Endodermal cell (in vitro differentiated cells): ENCODE data around the gene SLC25A20. TPM values are rescaled to one million over a fixed set of nuclear protein-coding genes. Genes with fewer than 3 reads are reported as not detected.

ENCODE experiments used
- DNase-seq: peaks from one replicate; pipeline ENCODE4 v3.0.0-alpha.2; 2017
- H3K27ac ChIP-seq: 2 replicates; pipeline ENCODE4 v1.5.1; 2013; ENCODE audit warnings: mild to moderate bottlenecking, low read depth, low read length, moderate library complexity
- H3K27me3 ChIP-seq: 2 replicates; pipeline ENCODE4 v1.6.1; 2013; ENCODE audit warnings: mild to moderate bottlenecking, low read length, moderate library complexity; ENCODE audit not compliant: insufficient read depth, control insufficient read depth, poor library complexity, severe bottlenecking
- H3K36me3 ChIP-seq: 2 replicates; pipeline ENCODE4 v1.7.0; 2013; ENCODE audit warnings: mild to moderate bottlenecking, low read length, moderate library complexity; ENCODE audit not compliant: control insufficient read depth, insufficient read depth
- H3K4me1 ChIP-seq: one replicate; pipeline ENCODE4 v1.7.0; 2013; ENCODE audit warnings: low read length; ENCODE audit not compliant: control insufficient read depth, insufficient read depth
- H3K4me3 ChIP-seq: 2 replicates; pipeline ENCODE4 v1.5.1; 2013; ENCODE audit warnings: mild to moderate bottlenecking, low read length, moderate library complexity
- H3K9ac ChIP-seq: 2 replicates; pipeline ENCODE4 v1.6.1; 2013; ENCODE audit warnings: mild to moderate bottlenecking, low read length, moderate library complexity; ENCODE audit not compliant: poor library complexity, severe bottlenecking; ENCODE audit errors: extremely low read depth
- H3K9me3 ChIP-seq: 2 replicates; pipeline ENCODE4 v1.6.1; 2013; ENCODE audit warnings: mild to moderate bottlenecking, low read length, moderate library complexity; ENCODE audit not compliant: control insufficient read depth
- H3K27ac Mint-ChIP-seq: 2 replicates; pipeline ENCODE4 v1.8.0; 2020; ENCODE audit warnings: mixed read lengths
- H3K27me3 Mint-ChIP-seq: 2 replicates; pipeline ENCODE4 v1.8.0; 2021; ENCODE audit warnings: mild to moderate bottlenecking, mixed read lengths; ENCODE audit not compliant: insufficient read depth
- H3K36me3 Mint-ChIP-seq: 2 replicates; pipeline ENCODE4 v1.8.0; 2020; ENCODE audit warnings: low read depth, mixed read lengths
- H3K4me1 Mint-ChIP-seq: 2 replicates; pipeline ENCODE4 v1.8.0; 2020; ENCODE audit warnings: mixed read lengths
- H3K4me3 Mint-ChIP-seq: 2 replicates; pipeline ENCODE4 v1.8.0; 2020; ENCODE audit warnings: mild to moderate bottlenecking, moderate library complexity, mixed read lengths
- H3K9me3 Mint-ChIP-seq: 2 replicates; pipeline ENCODE4 v1.8.0; 2020; ENCODE audit warnings: mild to moderate bottlenecking, mixed read lengths
- WGBS, 2 experiments: methylation state at CpG; one replicate each; pipeline versions ENCODE4 v1.1.5 to v1.1.7; 2013; ENCODE audit warnings: missing lambda C conversion rate in 2 of 2, mixed read lengths in 1 of 2; ENCODE audit not compliant: insufficient coverage in 1 of 2, insufficient read length in 1 of 2; 5-methylcytosine and 5-hydroxymethylcytosine counted together
- long read RNA-seq, 4 experiments: library from polyadenylated mRNA in 2 of 4; library from RNA in 1 of 4; library from capped mRNA in 1 of 4; stranded (forward) in 3 of 4; unstranded in 1 of 4; transcript quantifications; one replicate each; pipeline ENCODE4 v2.0.0, GENCODE V29; 2020 to 2021; ENCODE audit warnings: inconsistent platforms in 1 of 4
- polyA plus RNA-seq, 2 experiments: library from polyadenylated mRNA; stranded (reverse); fragments of 50-300 nt; gene quantifications; one replicate each; pipeline ENCODE4 v1.2.3, GENCODE V29; 2013
- total RNA-seq, 2 donors: library from RNA; stranded (reverse); fragmentation: NEBNext Ultra II Directional in 1 of 2; extraction: Animal tissue kit (Norgen Biotek cat#: 25700) in 1 of 2; gene quantifications; 2 replicates in 1 of 2; 3 replicates in 1 of 2; pipeline ENCODE4 v1.2.1, GENCODE V29; 2021
- TF ChIP-seq, protein P1 (sequence below): fragments of 200-600 bp; sonication (generic); conservative IDR thresholded peaks from 2 replicates; pipeline ENCODE4 v1.5.0; 2021; ENCODE audit warnings: antibody characterized with exemption, mild to moderate bottlenecking

Gene SLC25A20, protein sequence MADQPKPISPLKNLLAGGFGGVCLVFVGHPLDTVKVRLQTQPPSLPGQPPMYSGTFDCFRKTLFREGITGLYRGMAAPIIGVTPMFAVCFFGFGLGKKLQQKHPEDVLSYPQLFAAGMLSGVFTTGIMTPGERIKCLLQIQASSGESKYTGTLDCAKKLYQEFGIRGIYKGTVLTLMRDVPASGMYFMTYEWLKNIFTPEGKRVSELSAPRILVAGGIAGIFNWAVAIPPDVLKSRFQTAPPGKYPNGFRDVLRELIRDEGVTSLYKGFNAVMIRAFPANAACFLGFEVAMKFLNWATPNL
- total RNA-seq: 1 to 10 TPM; 5.0 to 6.7 TPM
- 10.5 TPM for polyA plus RNA-seq (2013, experiment 1 of 2)
- polyA plus RNA-seq (2013, experiment 2 of 2): 8.4 TPM
- long read RNA-seq, experiment 1, partial matches to known transcripts: 0 of 6 reads
- long read RNA-seq, experiment 1, other reads (novel, unspliced or antisense): 4 of 6 reads
- long read RNA-seq, experiment 2, transcript SLC25A20-201 (9 exons, 1,879 nt): major isoform, 9 of 9 reads
- long read RNA-seq, experiment 2, partial matches to known transcripts: 0 of 9 reads
- long read RNA-seq, experiment 2, other reads (novel, unspliced or antisense): 0 of 9 reads
- long read RNA-seq, experiment 3, transcript SLC25A20-201 (9 exons, 1,879 nt): major isoform, 16 of 21 reads
- long read RNA-seq, experiment 3, partial matches to known transcripts: 1 of 21 reads
- long read RNA-seq, experiment 3, other reads (novel, unspliced or antisense): 4 of 21 reads
- long read RNA-seq, experiment 4, transcript SLC25A20-201 (9 exons, 1,879 nt): major isoform, 5 of 6 reads
- long read RNA-seq, experiment 4, partial matches to known transcripts: 1 of 6 reads
- long read RNA-seq, experiment 4, other reads (novel, unspliced or antisense): 0 of 6 reads

DNA sequence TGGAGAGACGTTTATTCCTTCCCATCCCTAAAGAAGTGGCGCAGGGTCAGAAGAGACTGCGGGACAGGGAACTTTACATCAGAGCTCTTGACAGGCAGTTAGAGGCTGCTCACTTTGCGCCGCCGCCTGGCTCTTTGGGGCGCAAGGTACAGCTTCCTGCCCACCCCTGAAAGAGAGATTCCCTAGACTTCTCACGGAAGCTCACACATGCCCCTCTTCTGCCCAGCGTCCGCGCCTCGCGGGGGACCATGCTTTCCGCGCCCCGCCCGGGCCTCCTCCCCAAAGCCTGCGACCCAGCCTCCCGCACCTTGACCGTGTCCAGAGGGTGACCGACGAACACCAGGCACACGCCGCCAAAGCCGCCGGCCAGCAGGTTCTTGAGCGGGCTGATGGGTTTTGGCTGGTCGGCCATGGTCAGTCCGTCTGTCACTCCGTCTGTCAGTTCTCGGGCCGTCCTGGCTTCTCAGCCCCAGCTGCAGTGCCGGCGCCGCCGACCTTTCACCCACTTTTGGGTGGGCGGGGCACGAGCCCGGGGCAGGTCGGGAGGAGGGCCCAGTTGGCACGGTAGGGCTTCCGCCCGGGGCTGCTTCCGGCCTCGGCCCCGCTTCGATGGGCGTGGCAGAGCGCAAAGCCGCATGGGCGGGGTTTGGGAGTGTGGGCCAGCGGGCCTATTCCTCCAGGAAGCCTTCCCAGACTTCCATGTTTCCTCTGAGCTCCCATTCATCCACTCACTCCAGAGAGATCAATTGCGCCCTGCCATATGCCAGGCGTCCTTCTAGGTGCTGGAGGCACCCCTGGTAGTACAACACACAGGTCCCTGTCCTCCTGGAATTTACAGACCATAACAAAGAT is at the start of gene SLC25A20:
Gene SLC25A20, minus strand, starts transcription at position 500 of the 852 bp plus-strand sequence. Its CDS starts 88 bp downstream, at position 412.
- no peaks in the 10 kb centered on the region for H3K36me3 Mint-ChIP-seq
- Histone ChIP-seq H3K9me3 (no peaks in the 10 kb centered on the region), H3K9ac (peak within 1 kb of the TSS; percentile 25), H3K27me3 (no peaks in the 10 kb centered on the region), H3K4me1 (no peaks in the 10 kb centered on the region), H3K27ac (no peak within 1 kb of the TSS), H3K4me3 (peak within 1 kb of the TSS; percentile 90), H3K36me3 (no peaks in the 10 kb centered on the region)
- 2 to 3% methylated on average over 24 to 54 of the region's 54 CpGs for WGBS, 2 experiments
- no peaks in the 10 kb centered on the region for H3K9me3 Mint-ChIP-seq
- peaks cover 10% of the 10 kb centered on the region for H3K4me1 Mint-ChIP-seq
- H3K27me3 Mint-ChIP-seq: no peaks in the 10 kb centered on the region
- H3K27ac Mint-ChIP-seq: peak within 1 kb of the TSS; percentile 87
- peak within 1 kb of the TSS; percentile 89 for H3K4me3 Mint-ChIP-seq
- peak; percentile 98 for DNase-seq
- TF ChIP-seq, protein P1, sequence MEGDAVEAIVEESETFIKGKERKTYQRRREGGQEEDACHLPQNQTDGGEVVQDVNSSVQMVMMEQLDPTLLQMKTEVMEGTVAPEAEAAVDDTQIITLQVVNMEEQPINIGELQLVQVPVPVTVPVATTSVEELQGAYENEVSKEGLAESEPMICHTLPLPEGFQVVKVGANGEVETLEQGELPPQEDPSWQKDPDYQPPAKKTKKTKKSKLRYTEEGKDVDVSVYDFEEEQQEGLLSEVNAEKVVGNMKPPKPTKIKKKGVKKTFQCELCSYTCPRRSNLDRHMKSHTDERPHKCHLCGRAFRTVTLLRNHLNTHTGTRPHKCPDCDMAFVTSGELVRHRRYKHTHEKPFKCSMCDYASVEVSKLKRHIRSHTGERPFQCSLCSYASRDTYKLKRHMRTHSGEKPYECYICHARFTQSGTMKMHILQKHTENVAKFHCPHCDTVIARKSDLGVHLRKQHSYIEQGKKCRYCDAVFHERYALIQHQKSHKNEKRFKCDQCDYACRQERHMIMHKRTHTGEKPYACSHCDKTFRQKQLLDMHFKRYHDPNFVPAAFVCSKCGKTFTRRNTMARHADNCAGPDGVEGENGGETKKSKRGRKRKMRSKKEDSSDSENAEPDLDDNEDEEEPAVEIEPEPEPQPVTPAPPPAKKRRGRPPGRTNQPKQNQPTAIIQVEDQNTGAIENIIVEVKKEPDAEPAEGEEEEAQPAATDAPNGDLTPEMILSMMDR: no peak

DNA sequence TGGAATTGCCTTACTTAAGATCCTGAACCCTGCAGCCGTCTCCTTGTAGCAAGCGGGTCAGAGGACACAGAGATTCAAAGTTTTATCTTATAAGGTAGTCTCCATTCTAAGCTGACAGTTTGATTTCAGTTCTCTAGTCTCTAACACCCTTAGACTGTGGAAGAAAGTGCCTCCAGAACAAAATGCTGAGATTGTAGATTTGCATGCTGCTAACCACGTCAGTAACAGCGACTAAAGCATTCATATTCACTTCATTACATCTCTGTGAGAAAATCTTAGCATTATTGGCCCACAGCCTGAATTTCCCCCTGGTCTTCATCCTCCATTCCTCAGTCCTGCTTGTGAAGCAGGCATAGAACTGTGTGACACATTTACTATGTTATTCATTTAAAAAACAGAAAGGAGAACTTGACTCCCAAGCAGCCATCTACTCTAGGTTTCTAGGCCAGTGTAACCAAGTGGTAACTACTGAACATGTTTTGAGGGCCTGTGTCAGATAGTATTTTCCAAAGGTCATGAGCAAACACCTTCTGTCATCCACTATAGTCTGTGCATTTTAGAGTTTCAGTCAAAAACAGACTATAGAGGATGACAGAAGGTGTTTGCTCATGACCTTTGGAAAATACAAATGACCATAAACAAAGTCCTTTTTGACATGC is 47.3 kb upstream of the SLC25A20 start:
- Histone ChIP-seq H3K4me3 (no peak overlapping the region), H3K9ac (no peak overlapping the region), H3K4me1 (no peaks in the 10 kb centered on the region), H3K27ac (no peak overlapping the region), H3K27me3 (no peaks in the 10 kb centered on the region), H3K36me3 (peaks cover 38% of the 10 kb centered on the region), H3K9me3 (no peaks in the 10 kb centered on the region)
- Mint-ChIP-seq H3K9me3 (no peaks in the 10 kb centered on the region), H3K27me3 (no peaks in the 10 kb centered on the region), H3K4me3 (no peak overlapping the region), H3K36me3 (peaks cover 22% of the 10 kb centered on the region), H3K4me1 (no peaks in the 10 kb centered on the region), H3K27ac (no peak overlapping the region)
- TF ChIP-seq, protein P1: no peak
- no peak for DNase-seq
- WGBS, 2 experiments: 94% methylated on average over 4 of the region's 4 CpGs
